Activated T-cell treated with anti-CD3 and anti-CD28 coated beads, Interleukin-2, amount 50 U/mL, for 1 hour (primary cell): ENCODE measurements around the gene JMY.

Experiments
- DNase-seq: peaks from one replicate; pipeline ENCODE4 v3.0.0-alpha.2; 2020

The JMY gene

DNA sequence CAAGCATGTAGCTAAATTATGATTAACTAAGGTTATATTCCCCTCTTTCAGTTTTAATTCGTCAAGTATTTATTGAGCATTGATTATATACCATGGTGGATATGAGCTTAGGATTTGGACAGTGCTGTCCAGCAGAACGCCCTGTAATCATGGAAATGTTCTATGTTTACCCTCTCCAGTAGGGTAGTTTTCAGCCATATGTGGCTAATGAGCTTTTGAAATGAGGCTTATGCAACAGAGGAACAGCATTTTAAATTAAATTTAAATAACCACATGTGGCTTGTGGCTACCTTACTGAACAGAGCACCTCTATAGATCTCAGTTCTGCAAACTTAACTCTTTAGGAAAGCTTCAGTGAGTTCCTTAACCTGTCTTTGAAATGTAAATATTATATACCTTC is 59.1 kb downstream of the JMY start:
- no peak for DNase-seq

DNA sequence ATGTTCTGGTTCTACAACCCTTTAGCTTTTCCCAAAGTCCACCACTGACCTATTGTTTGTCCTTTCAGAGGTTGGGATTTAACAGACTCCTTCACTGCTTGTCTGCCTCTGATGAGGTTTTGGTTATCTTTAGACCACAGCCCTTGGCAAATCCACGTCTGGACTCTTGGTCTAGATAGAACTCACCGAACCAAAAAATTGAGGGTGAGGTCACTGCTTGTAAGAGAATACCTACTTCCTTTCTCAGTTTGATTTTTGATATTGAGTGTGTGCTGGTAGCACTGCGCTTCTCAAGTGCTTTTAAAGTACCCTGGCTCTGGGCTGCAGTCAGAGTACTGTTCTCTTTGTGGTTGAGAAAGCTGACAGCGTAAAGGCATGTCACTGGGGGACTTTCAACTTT is 61.7 kb downstream of the JMY start:
- no peak for DNase-seq

DNA sequence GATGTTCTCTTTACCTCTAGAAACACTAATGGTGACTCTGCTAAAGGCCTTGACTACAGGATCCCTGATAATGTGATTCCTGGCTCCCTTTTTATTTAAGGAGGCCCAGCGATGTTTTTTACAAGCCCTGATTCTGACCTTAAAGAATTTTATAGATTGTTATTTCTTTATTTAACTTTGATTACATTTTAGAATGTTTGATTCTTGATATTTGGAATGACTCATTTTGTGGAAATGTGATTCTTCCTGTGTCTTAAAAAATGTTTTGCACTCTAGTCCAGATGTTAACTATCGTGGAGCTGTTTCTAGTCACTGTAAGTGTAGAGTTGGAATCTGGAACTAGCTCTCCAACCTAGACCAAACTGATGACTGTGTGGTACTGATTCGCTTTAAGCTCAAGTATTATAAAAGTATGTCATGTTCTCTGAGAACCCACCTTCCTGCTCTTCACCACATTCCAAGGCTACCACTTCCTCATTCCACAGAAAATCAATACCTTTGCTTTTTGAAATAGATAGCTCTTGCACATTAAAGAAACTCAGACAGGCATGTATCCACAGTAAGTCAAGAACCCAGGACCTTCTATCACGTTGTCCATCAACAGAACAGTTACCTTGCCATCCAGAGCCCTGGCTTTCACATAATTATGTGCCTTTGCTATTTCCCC is 65.2 kb downstream of the JMY start:
- no peak for DNase-seq

DNA sequence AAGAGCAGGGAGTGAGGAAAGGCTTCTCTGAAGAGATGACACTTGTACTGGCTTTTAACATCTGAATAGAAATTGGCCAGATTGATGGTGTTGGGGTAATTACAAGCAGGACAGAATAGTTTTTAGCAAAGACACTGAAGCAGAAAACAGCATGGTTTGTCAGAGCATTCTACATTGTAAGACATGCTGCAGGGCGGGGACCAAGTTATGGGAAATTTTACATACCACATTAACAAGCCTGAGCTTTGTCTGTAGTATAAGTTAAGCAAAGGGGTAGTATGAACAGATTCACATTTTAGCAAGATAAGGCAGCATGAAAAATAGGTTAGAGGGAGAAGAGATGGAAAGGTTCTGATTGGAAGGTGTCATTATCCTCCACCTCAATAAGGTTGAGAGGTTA is 66.5 kb downstream of the JMY start:
- no peak for DNase-seq

DNA sequence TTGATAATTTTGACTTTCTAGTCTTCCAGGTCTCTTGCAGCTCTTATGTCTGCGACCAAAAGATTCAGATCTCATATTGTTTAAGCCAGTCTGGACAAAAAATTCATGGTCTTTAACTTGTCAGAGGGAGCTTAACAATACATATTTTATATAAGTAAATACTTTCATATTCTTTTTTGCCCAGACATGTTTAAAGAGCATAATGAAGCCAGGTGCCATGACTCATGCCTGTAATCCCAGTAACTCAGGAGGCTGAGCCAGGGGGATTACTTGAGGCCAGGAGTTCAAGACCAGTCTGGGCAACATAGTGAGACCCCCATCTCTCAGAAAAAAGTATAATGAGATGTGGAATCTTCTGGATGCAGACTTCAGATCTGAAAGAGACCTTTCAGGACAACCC is 69.8 kb downstream of the JMY start:
- DNase-seq, result no peak

DNA sequence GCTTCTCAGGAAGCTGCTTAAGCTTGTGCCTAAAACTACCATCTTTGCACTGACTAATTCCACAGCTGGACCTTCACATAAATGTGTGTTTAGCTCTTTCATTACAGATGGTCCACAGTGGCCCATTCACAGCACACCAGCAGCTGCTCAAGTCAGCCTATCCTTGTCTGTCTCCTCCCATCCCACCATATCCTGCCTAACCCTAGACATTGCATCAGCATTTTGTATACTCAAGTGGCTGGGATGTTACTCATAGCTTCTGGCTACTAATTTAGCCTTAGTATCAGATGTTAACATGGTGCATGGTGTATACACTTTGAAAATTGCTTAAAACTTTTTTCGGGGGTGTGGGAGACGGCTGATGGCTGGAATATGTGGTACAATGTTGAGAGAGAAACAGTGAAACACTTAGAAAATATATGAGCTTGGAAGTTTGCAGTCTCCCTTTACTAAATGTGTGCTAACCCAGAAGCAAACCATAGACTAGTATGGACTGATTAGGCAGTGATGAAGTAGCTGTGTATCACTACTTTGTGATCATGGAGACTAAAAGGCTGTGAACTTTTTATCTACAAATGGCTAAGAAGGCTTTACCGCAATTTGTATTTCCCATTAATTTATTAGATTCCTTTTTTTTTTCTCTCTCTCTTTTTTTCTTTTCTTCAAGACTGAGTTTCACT is 83.1 kb downstream of the JMY start:
- no peak for DNase-seq

- no peak for DNase-seq
These were observed 93.5 kb downstream of the JMY start for GRCh38 chr5:79329453-79329852.

- DNase-seq, result no peak
These were observed 94.1 kb downstream of the JMY start for GRCh38 chr5:79330071-79330470.

- DNase-seq, result no peak
These were observed 98.1 kb downstream of the JMY start for GRCh38 chr5:79333852-79334557.

DNA sequence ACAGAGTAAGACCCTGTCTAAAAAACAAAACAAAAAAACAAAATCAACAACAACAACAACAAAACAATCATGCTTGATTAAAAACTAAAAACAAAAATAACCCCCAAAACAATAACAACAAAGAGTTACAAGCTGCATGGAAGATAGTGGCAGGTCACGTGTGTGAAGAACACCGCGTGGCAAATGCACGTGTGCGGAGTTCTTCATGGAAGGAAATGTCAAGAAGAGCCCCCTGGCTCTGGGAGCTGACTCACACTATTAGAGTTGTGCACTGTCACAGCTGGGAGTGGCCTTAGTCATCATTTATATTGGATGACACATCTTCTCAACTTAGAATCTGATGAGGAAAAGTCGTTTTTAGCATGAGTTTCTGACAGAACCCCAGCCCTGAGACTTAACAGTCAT is 110.5 kb downstream of the JMY start:
- no peak for DNase-seq

GRCh38 chr5:79349047-79349446 is 113.1 kb downstream of the JMY start:
- no peak for DNase-seq

DNA sequence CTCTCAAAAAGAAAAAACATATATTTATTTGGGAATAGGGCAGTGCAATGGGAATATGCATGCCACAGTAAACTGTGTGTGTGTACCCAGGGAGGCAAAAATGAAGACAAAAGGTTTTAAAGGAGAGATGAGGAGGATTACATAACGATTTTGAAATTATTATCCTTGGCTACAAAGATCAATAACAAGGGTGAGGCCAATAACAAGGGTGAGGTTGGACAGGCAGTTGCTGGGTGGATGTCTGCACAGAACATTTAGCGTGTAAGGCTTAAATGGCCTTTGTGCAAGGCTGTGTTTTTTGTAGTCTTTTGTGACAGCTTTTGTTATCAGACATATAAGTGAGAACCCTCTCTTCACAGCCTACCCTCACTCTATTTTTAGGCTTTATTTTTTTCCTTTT is 114.0 kb downstream of the JMY start:
- DNase-seq, result no peak

- DNase-seq, result no peak
These were observed 121.5 kb downstream of the JMY start for GRCh38 chr5:79357398-79357797.
